Measurements from ENCODE around the gene SLC26A9.

- TF ChIP-seq CTCF (IDR thresholded peaks at IDR 0.05) (no peak), POLR2A (IDR thresholded peaks at IDR 0.05) (no peak)
Measured at GRCh38 chr1:205951746-205952145, 8.5 kb upstream of the SLC26A9 start.
